ENCODE results near the gene MFN2.

MFN2 gene

DNA sequence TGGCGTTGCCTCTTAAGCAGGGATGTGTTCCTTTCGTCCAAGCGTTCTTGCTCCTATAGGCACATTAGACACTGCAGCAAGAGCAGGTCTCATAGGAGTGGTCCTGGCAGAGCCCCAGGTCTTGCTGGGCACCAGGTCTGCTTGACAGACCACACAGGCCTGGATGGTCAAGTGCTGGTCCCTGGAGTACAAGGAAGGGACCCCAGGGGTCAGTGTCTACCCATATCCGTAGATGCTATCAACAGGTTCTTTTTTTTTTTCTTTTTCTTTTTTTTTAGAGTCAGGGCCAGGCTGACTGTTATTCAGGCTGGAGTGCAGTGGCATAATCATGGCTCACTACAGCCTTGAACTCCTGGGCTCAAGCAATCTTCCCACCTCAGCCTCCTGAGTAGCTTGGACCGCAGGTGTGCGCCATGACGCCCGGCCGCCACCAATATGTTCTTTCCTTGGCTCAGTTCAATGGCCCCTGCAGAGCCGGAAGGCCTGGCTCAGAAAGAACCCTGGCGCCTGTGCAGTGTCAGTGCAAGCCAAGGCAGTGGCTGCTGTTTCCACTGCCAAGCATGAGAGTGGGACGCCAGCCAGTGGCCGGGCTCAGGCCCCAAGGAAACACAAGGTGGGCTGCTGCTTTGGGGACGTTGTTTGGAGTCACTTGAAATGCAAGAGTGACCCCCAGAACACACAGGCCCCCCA lies 72.9 kb downstream of the MFN2 start:
- no peak for DNase-seq

DNA sequence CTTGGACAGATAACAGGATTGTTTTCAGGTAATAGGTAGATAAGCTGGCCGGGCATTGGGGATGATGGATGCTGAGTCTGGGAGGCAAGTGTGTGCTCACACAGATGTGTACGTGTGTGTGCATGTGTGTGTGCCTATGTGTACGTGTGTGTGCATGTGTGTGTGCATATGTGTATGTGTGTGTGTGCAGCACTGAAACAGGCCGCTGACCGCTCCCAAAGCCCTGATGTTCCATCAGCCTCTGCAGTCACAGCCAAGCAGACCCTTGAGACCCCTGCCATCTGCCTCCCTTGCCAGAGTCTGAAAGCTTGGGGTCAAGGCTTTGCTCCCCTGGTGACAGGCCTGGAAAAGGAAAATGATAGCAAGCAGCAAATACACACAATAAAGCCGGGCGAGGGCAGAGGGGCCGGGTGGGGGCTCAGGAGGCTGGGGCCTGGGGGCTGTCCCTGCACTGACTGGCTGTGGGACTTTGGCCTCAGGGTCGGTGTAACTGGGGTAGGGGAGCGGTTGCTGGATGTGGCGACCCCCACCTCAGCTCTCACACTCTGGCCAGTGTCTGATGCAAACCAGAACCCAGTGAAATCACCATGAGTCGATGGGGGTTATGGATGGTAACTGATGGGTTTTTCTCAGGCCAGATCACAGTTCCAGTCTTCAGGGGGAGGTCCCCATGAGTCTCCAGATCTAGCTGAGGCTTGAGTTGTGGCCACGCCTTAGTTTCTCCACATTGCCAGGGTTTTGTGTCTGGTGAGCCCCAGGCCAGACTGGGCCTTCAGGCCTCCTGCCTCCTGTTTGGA lies 73.7 kb downstream of the MFN2 start:
- no peak for DNase-seq

DNA sequence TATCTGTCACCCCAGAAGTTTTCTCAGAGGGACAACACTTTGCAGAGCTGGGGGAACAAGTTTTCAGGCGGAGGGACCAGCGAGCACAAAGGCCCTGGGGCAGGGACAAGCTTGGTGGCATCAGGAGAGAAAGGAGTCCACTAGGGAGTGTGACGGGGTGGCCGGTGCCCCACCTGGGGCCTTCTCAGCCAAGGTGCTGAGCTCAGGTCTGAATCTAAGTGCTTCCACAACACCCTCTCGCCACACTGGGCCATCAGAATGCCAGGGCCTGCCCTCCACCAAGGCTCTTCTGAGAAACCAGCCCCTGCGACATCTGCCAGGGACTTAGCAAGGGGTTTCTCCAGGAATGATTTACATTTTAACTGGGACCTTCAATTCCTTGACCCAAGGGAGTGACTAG lies 75.0 kb downstream of the MFN2 start:
- no peak for DNase-seq

DNA sequence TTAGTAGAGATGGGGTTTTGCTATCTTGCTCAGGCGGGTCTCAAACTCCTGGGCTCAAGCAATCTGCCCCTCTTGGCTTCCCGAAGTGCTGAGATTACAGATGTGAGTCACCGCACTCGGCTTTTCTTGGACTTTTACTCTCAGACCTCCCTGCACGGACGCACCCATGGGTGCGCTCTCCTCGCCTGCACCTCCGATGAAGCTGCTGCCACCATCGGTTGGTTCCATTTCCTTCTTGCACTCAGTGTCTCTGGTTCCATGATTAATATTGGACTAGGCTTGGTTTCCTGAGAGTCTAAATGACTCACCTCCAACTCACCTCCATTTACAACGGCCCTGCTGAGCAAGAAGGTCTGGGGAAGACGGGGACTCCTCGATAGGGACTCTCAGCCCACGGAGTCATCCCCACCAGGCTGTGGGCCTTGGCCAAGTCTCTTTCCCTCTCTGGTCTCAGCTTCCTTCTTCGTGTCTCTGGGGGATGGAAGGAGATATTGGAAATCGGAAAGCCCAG lies 76.1 kb downstream of the MFN2 start:
- DNase-seq = no peak

DNA sequence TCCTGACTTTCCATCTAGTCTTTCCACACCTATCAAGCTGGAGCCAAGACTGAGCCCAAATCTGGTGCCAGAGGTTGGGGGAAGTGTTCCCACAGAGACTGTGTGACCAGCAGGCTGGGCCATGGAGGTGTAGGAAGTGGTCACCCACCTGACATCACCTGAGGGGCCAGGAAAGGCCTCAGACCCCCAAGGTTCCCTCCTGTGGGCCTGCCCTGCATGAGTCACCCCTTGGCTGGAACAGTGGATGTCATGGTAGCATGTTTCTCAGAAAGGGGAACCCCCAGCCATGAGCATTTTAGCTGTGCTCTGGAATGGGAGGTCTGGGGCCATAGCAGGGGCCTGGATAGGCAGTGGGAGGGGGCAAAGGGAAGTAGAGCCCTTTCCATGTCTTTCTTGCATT lies 77.1 kb downstream of the MFN2 start:
- DNase-seq = no peak

DNA sequence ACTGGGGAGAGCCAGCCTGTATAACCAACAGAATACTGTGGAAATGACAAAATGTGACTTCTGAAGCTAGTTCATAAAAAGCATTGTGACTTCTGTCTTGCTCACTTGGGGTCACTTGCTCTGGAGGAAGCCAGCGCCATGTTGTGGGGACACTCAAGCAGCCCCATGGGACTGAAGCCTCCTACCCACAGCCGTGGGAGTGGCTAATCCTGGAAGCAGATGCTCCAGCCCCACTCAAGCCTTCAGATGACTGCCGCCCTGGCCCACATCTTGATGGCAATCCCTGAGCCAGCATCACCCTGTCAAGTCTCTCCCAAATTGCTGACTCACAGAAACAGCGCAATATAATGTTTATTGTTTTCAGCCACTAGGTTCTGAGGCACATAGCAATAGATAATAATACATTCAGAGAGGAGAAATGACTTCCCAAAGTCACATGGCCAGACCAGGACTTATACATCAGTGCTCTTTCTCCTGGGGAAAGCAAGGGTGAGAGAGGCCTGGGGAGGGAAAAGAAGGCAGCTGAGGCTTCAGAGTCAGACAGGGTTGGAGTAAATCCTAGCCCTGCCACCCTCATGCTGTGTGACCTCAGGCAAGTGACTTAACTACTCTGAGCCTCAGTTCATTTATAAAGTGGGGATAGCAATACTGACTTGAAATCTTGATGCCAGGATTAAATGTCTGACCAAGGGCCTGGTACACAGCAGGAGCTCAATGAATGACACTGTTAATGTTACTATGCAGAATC lies 77.9 kb downstream of the MFN2 start:
- DNase-seq = no peak

DNA sequence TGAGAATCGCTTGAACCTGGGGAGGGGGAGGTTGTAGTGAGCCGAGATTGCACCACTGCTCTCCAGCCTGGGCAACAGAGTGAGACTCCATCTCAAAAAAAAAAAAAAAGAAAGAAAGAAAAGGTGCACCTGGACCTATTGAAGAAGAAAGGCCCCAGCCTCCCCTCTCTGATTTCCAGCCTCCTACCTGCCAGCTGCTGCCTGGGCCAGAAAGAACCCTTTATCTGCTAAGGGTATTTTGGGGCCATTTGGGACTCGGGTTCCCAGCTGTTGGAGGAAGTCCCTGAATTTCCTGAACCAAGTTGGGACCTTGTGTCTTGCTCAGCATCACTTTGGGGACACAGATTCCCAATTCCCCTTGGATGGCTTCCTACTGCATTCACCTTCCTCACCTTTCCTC lies 79.0 kb downstream of the MFN2 start:
- DNase-seq = no peak

DNA sequence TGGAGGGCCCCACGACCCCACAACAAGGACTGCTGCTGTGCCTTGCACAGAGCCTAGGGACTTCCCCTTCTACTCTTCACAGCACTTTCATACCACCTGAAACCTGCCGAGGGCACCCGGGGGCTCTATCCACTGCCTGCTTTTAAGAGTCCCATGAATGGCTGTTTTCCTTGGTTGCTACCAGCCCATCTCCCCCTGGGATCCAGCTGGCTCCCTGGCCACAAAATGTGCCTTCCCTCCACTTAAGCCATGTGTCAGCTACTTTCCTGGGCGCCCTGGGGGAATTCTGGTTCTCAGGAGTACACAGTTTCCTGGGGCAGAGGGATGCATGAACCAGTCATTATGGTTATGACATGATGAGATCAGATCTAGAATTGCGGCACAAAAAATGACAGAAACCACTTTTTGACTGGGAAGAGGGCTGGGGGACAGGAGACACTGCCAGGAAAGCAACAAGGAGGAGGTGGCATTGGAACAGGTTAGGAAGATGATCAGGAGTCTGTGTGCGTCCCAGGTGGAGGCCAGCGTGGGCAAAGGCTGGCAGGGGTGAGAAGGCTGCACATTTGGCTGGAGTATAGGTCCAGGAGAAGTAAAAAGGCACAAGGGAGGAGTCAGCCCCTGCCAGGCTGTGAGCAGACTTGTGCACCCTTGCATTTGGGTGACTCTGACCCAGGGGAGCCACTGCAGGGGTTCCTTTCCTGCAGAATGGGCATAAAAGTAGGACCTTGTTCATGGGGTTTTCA lies 79.6 kb downstream of the MFN2 start:
- DNase-seq = no peak

DNA sequence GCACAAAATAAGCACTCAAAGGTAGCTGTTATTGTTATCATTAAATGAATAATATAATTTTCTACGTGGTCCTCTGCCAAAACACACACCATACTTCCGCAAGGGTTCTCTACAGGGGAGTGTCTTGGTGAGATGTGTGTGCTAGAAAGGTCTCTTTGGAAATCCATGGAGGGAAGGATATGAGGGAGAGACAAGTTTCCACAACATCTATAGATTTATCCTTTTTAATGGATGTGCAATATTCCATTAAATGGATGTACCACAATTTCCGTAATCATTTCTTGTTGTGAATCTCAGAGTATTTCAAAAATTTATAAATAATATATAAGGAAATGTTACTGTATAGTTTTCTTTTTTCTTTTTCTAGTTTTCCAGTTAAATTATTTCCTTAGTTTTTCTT lies 80.3 kb downstream of the MFN2 start:
- DNase-seq = no peak

All from NCI-H2029 (cell line).